BE2C (cell line): Measurements from ENCODE around the gene MFN2.
A peak's percentile ranks its signal among the peaks of the same experiment; 100 is the strongest.
"Not testable (repeated sequence)": the region's sequence is repeated elsewhere in the genome, so short reads cannot be mapped to it uniquely, and the experiment has no call there.

Experiments used
- DNase-seq: peaks from one replicate; pipeline ENCODE4 v3.0.0-alpha.2; 2020
- H3K27me3 ChIP-seq: fragments of 250-450 bp; sonication (Bioruptor Pico); 2 replicates; pipeline ENCODE4 v1.5.1; 2020; ENCODE audit warnings: mild to moderate bottlenecking
- H3K36me3 ChIP-seq: fragments of 250-450 bp; sonication (Bioruptor Pico); 2 replicates; pipeline ENCODE4 v1.5.1; 2020; ENCODE audit warnings: mild to moderate bottlenecking
- H3K4me1 ChIP-seq: fragments of 250-450 bp; sonication (Bioruptor Pico); 2 replicates; pipeline ENCODE4 v1.5.1; 2020
- H3K4me3 ChIP-seq: 2 replicates; pipeline ENCODE4 v1.5.1; 2011; ENCODE audit warnings: low read depth, low read length
- H3K9me3 ChIP-seq: fragments of 250-450 bp; sonication (Bioruptor Pico); 2 replicates; pipeline ENCODE4 v1.5.1; 2020
- CTCF ChIP-seq: IDR thresholded peaks from 2 replicates; pipeline ENCODE4 v1.5.1; 2012; ENCODE audit warnings: mild to moderate bottlenecking, low read depth, low read length

MFN2 gene

GRCh38 chr1:12029720-12030339 lies 49.6 kb downstream of the MFN2 start:
- DNase-seq = no peak
- H3K4me1 ChIP-seq = no peaks in the 10 kb centered on the region
- no peak overlapping the region for H3K4me3 ChIP-seq
- no peaks in the 10 kb centered on the region for H3K9me3 ChIP-seq
- no peak for TF ChIP-seq CTCF
- no peaks in the 10 kb centered on the region for H3K36me3 ChIP-seq
- H3K27me3 ChIP-seq = no peaks in the 10 kb centered on the region

- peak; percentile 40 for DNase-seq
- H3K36me3 ChIP-seq = no peaks in the 10 kb centered on the region
- H3K4me1 ChIP-seq = no peaks in the 10 kb centered on the region
- no peaks in the 10 kb centered on the region for H3K27me3 ChIP-seq
- peak; percentile 53 for TF ChIP-seq CTCF
- H3K9me3 ChIP-seq = no peaks in the 10 kb centered on the region
- H3K4me3 ChIP-seq = no peak overlapping the region
Observed at GRCh38 chr1:12031039-12031980, 51.1 kb downstream of the MFN2 start.

GRCh38 chr1:12032161-12032621 lies 51.9 kb downstream of the MFN2 start:
- Histone ChIP-seq H3K27me3 (no peaks in the 10 kb centered on the region), H3K9me3 (no peaks in the 10 kb centered on the region), H3K4me3 (no peak overlapping the region), H3K4me1 (no peaks in the 10 kb centered on the region), H3K36me3 (no peaks in the 10 kb centered on the region)
- no peak for TF ChIP-seq CTCF
- no peak for DNase-seq

GRCh38 chr1:12033441-12033840 lies 53.2 kb downstream of the MFN2 start:
- H3K4me3 ChIP-seq, DNase-seq: not testable (repeated sequence)

GRCh38 chr1:12034381-12034801 lies 54.1 kb downstream of the MFN2 start:
- H3K4me3 ChIP-seq = no peak overlapping the region
- no peaks in the 10 kb centered on the region for H3K9me3 ChIP-seq
- no peak for TF ChIP-seq CTCF
- H3K27me3 ChIP-seq = no peaks in the 10 kb centered on the region
- DNase-seq = no peak
- no peaks in the 10 kb centered on the region for H3K4me1 ChIP-seq
- no peaks in the 10 kb centered on the region for H3K36me3 ChIP-seq

More at GRCh38 chr1:12033441-12033840, 53.2 kb downstream of the MFN2 start:
- not testable (repeated sequence) for H3K27me3 ChIP-seq, H3K36me3 ChIP-seq, H3K4me1 ChIP-seq, H3K9me3 ChIP-seq

- DNase-seq = no peak
- no peak for TF ChIP-seq CTCF
Observed at GRCh38 chr1:12035312-12035711, 55.1 kb downstream of the MFN2 start.

More at GRCh38 chr1:12035312-12035711, 55.1 kb downstream of the MFN2 start:
- Histone ChIP-seq H3K9me3 (no peaks in the 10 kb centered on the region), H3K36me3 (no peaks in the 10 kb centered on the region), H3K27me3 (no peaks in the 10 kb centered on the region), H3K4me3 (no peak overlapping the region), H3K4me1 (no peaks in the 10 kb centered on the region)
